Gastrocnemius medialis (tissue), 4 donors: ENCODE measurements around the gene ZNF345. TPM values are rescaled to one million over a fixed set of nuclear protein-coding genes. Genes with fewer than 3 reads are reported as not detected.

ENCODE experiments used
- ATAC-seq, 2 donors: fragments of 150-250 bp; one replicate each; pipeline ENCODE4 v1.9.1; 2016
- DNase-seq, 2 donors: peaks; one replicate each; pipeline ENCODE4 v3.0.0-alpha.2; 2019
- H3K27ac ChIP-seq, 4 donors: fragments of 200-600 bp; sonication (generic); 1 replicate in 1 of 4; 2 replicates in 3 of 4; pipeline ENCODE4 v1.5.1; 2016 to 2018; ENCODE audit warnings: mild to moderate bottlenecking in 2 of 4, moderate library complexity in 1 of 4
- H3K27me3 ChIP-seq, 3 donors: fragments of 200-600 bp; sonication (generic) in 2 of 3; 1 replicate in 1 of 3; 2 replicates in 2 of 3; pipeline versions ENCODE4 v1.5.1 to v1.6.0; 2016 to 2019; ENCODE audit warnings: mild to moderate bottlenecking in 1 of 3, moderate library complexity in 1 of 3
- H3K36me3 ChIP-seq, 2 donors: fragments of 200-600 bp; sonication (generic) in 1 of 2; one replicate each; pipeline ENCODE4 v1.5.1; 2017 to 2018
- H3K4me1 ChIP-seq, 2 donors: fragments of 200-600 bp; sonication (generic) in 1 of 2; one replicate each; pipeline ENCODE4 v1.5.1; 2016 to 2017; ENCODE audit warnings: mild to moderate bottlenecking in 2 of 2
- H3K4me3 ChIP-seq, 4 donors: fragments of 200-600 bp; sonication (generic) in 3 of 4; 1 replicate in 1 of 4; 2 replicates in 3 of 4; pipeline ENCODE4 v1.5.1; 2016 to 2019; ENCODE audit warnings: mild to moderate bottlenecking in 2 of 4
- H3K9me3 ChIP-seq, 3 donors: fragments of 200-600 bp; sonication (generic) in 2 of 3; 1 replicate in 1 of 3; 2 replicates in 2 of 3; pipeline ENCODE4 v1.5.1; 2016 to 2019
- POLR2A ChIP-seq, 2 donors: fragments of 450-650 bp; IDR thresholded peaks; one replicate each; pipeline ENCODE4 v1.6.1; 2017; ENCODE audit warnings: antibody characterized with exemption in 2 of 2, mild to moderate bottlenecking in 2 of 2, moderate library complexity in 2 of 2
- in situ Hi-C, 4 donors: fragments of 200-750 bp; cut with MboI; loops; one replicate each; pipeline versions ENCODE4 v1.15.0 to v1.8.0; 2017; ENCODE audit warnings: low sequenced_read_pairs in 4 of 4
- intact Hi-C: fragments of 100-400 bp; cut with DNase I; formaldehyde crosslinking; loops from one replicate; pipeline ENCODE4 v1.15.1; 2023; ENCODE audit warnings: low total_unique reads
- total RNA-seq, 4 donors: library from RNA; depleted of rRNA; stranded (reverse); fragments of >200 nt; gene quantifications; one replicate each; pipeline versions ENCODE4 v1.1.0 to v1.2.3, GENCODE V29; 2016
- TF ChIP-seq, protein P1 (sequence below), 5 experiments: fragments of 450-650 bp in 3 of 5; fragments of 200-600 bp in 2 of 5; sonication (generic) in 2 of 5; IDR thresholded peaks in 4 of 5; conservative IDR thresholded peaks in 1 of 5; 1 replicate in 4 of 5; 2 replicates in 1 of 5; pipeline ENCODE4 v1.5.1; 2016 to 2019; ENCODE audit warnings: antibody characterized with exemption in 5 of 5, mild to moderate bottlenecking in 3 of 5, moderate library complexity in 3 of 5

Gene ZNF345
- total RNA-seq, 4 donors from 2014 or later = 0.36 to 3.9 (median 0.51) TPM

GRCh38 chr19:36876993-36877938, 26.6 kb downstream of the ZNF345 start:
- Histone ChIP-seq H3K9me3 (peaks cover 21 to 78% (median 57%) of the 10 kb centered on the region in 3 donors), H3K4me1 (no peaks in the 10 kb centered on the region), H3K4me3 (peak overlapping the region in 1 of 4 donors; percentile 37), H3K27me3 (peaks cover 0 to 3% (median 0%) of the 10 kb centered on the region in 3 donors), H3K36me3 (peaks cover 17 to 88% of the 10 kb centered on the region in 2 donors), H3K27ac (no peak overlapping the region)
- TF ChIP-seq, protein P1, sequence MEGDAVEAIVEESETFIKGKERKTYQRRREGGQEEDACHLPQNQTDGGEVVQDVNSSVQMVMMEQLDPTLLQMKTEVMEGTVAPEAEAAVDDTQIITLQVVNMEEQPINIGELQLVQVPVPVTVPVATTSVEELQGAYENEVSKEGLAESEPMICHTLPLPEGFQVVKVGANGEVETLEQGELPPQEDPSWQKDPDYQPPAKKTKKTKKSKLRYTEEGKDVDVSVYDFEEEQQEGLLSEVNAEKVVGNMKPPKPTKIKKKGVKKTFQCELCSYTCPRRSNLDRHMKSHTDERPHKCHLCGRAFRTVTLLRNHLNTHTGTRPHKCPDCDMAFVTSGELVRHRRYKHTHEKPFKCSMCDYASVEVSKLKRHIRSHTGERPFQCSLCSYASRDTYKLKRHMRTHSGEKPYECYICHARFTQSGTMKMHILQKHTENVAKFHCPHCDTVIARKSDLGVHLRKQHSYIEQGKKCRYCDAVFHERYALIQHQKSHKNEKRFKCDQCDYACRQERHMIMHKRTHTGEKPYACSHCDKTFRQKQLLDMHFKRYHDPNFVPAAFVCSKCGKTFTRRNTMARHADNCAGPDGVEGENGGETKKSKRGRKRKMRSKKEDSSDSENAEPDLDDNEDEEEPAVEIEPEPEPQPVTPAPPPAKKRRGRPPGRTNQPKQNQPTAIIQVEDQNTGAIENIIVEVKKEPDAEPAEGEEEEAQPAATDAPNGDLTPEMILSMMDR (IDR thresholded peaks at IDR 0.05 in 4 of 5, conservative IDR thresholded peaks at IDR 0.05 in 1 of 5) = no peak
- no peak for TF ChIP-seq POLR2A (IDR thresholded peaks at IDR 0.05)
- intact Hi-C loops = no loop called here
- DNase-seq (no peak), ATAC-seq (no peak)
- in situ Hi-C loops = no loop called here

DNA sequence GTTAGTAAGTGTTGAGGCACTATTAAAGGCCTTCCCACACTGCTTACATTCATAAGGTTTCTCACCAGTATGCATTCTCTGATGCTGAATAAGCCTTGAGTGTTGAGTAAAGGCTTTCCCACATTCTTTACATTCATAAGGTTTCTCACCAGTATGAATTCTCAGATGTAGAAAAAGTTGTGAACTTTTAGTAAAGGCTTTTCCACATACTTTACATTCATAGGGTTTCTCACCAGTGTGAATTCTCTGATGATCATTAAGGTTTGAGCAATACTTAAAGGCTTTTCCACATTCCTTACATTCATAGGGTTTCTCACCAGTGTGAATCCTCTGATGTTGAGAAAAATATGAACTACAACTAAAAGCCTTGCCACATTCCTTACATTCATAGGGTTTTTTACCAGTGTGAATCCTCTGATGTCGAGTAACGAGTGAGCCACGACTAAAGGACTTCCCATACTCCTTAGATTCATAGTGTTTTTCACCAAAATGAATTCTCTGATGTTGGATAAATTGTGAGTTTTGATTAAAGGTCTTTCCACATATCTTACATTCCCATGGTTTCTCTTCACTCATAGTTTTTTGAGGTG, 41.2 kb downstream of the ZNF345 start:
- peaks cover 0 to 5% (median 0%) of the 10 kb centered on the region in 3 donors for H3K27me3 ChIP-seq
- peaks cover 40 to 88% of the 10 kb centered on the region in 2 donors for H3K36me3 ChIP-seq
- H3K4me3 ChIP-seq = peak overlapping the region in 2 of 4 donors; percentile 6 to 41
- intact Hi-C loops = no loop called here
- DNase-seq = no peak
- no peak overlapping the region for H3K27ac ChIP-seq
- no peaks in the 10 kb centered on the region for H3K4me1 ChIP-seq
- no peak for ATAC-seq
- H3K9me3 ChIP-seq = peaks cover 40 to 100% (median 76%) of the 10 kb centered on the region in 3 donors
- in situ Hi-C loops = no loop called here
- TF ChIP-seq, protein P1 (IDR thresholded peaks at IDR 0.05 in 4 of 5, conservative IDR thresholded peaks at IDR 0.05 in 1 of 5) = no peak
- TF ChIP-seq POLR2A (IDR thresholded peaks at IDR 0.05) = no peak

GRCh38 chr19:36894849-36895383, 44.2 kb downstream of the ZNF345 start:
- in situ Hi-C loops = no loop called here
- H3K36me3 ChIP-seq = peaks cover 51 to 100% of the 10 kb centered on the region in 2 donors
- intact Hi-C loops = no loop called here
- H3K9me3 ChIP-seq = peaks cover 39 to 94% (median 75%) of the 10 kb centered on the region in 3 donors
- H3K27me3 ChIP-seq = peaks cover 0 to 5% (median 0%) of the 10 kb centered on the region in 3 donors
- no peak for DNase-seq
- H3K27ac ChIP-seq = no peak overlapping the region
- peak overlapping the region in 1 of 4 donors; percentile 41 for H3K4me3 ChIP-seq
- no peak for ATAC-seq
- TF ChIP-seq, protein P1 (IDR thresholded peaks at IDR 0.05 in 4 of 5, conservative IDR thresholded peaks at IDR 0.05 in 1 of 5) = no peak
- TF ChIP-seq POLR2A (IDR thresholded peaks at IDR 0.05) = no peak
- H3K4me1 ChIP-seq = no peaks in the 10 kb centered on the region

DNA sequence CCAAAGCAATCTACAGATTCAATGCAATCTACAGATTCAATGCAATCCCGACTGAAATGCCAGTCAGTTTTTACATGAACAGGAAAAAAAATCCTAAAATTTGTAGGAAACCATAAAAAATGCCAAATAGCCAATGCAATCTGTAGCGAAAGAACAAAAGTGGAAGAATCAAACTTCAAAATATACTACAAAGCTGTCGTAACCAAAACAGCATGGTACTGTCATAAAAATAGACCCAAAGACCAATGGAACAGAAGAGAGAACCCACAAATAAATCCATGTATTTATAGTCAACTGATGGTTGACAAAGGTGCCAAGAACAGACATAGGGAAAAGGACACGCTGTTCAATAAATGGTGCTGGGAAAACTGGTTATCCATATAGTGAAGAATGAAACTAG, 47.7 kb downstream of the ZNF345 start:
- in situ Hi-C loops (no loop called here), intact Hi-C loops (no loop called here)
- no peak for TF ChIP-seq POLR2A (IDR thresholded peaks at IDR 0.05)
- TF ChIP-seq, protein P1 (IDR thresholded peaks at IDR 0.05 in 4 of 5, conservative IDR thresholded peaks at IDR 0.05 in 1 of 5) = no peak
- no peak for DNase-seq
- no peak overlapping the region for H3K27ac ChIP-seq
- peaks cover 28 to 99% of the 10 kb centered on the region in 2 donors for H3K36me3 ChIP-seq
- ATAC-seq = no peak
- peak overlapping the region in 1 of 4 donors; percentile 21 for H3K4me3 ChIP-seq
- no peaks in the 10 kb centered on the region for H3K27me3 ChIP-seq
- H3K9me3 ChIP-seq = peaks cover 26 to 77% (median 41%) of the 10 kb centered on the region in 3 donors
- no peaks in the 10 kb centered on the region for H3K4me1 ChIP-seq
